Psoas muscle (tissue), 8 donors: ENCODE results near the gene EPB41L4B. TPM values are rescaled to one million over a fixed set of nuclear protein-coding genes. Genes with fewer than 3 reads are reported as not detected.
"Not testable (repeated sequence)": the region's sequence is repeated elsewhere in the genome, so short reads cannot be mapped to it uniquely, and the experiment has no call there.

Experiments used
- ATAC-seq, 4 donors: fragments of 200-7000 bp; cut with Tn5 transposase; one replicate each; pipeline ENCODE4 v1.9.1; 2020; ENCODE audit warnings: moderate library complexity in 3 of 4, mild to moderate bottlenecking in 2 of 4
- DNase-seq, 2 donors: peaks; one replicate each; pipeline ENCODE4 v3.0.0-alpha.2; 2020
- H3K27ac ChIP-seq: fragments of 200-600 bp; one replicate; pipeline ENCODE4 v1.8.0; 2022
- H3K27me3 ChIP-seq, 3 donors: fragments of 200-600 bp in 1 of 3; one replicate each; pipeline versions ENCODE4 v1.6.1 to v1.8.0; 2013 to 2022; ENCODE audit warnings: low read length in 2 of 3, mild to moderate bottlenecking in 2 of 3, moderate library complexity in 1 of 3; ENCODE audit not compliant: insufficient read depth in 3 of 3
- H3K36me3 ChIP-seq, 2 donors: fragments of 200-600 bp in 1 of 2; one replicate each; pipeline versions ENCODE4 v1.6.1 to v1.8.0; 2013 to 2022; ENCODE audit warnings: low read depth in 1 of 2, mild to moderate bottlenecking in 1 of 2, moderate library complexity in 1 of 2; ENCODE audit not compliant: insufficient read depth in 1 of 2
- H3K4me1 ChIP-seq: fragments of 200-600 bp; one replicate; pipeline ENCODE4 v1.8.0; 2022
- H3K4me3 ChIP-seq: fragments of 200-600 bp; one replicate; pipeline ENCODE4 v1.8.0; 2022; ENCODE audit warnings: mild to moderate bottlenecking
- H3K9me3 ChIP-seq: fragments of 200-600 bp; one replicate; pipeline ENCODE4 v1.8.0; 2022
- CTCF ChIP-seq: fragments of 200-600 bp; IDR thresholded peaks from one replicate; pipeline ENCODE4 v1.8.0; 2022; ENCODE audit warnings: antibody characterized with exemption
- WGBS, 3 donors: extraction: QIAGEN DNeasy Blood & Tissue Kit; methylation state at CpG; one replicate each; pipeline versions ENCODE4 v1.1.6 to v1.1.7; 2013; 5-methylcytosine and 5-hydroxymethylcytosine counted together
- intact Hi-C, 2 donors: fragments of 100-400 bp; cut with DNase I; formaldehyde crosslinking; loops; one replicate each; pipeline versions ENCODE4 v1.11.0 to v1.14.2; 2022
- polyA plus RNA-seq, 3 donors: library from polyadenylated mRNA; stranded (reverse); fragments of 200-250 nt; gene quantifications; one replicate each; pipeline ENCODE4 v1.2.3, GENCODE V29; 2013
- total RNA-seq, 4 donors: library from RNA; stranded (reverse); fragmentation: NEBNext Ultra II Directional in 2 of 4; extraction: Animal tissue kit (Norgen Biotek cat#: 25700) in 2 of 4; gene quantifications; one replicate each; pipeline versions ENCODE4 v1.2.1 to v1.2.4, GENCODE V29; 2021 to 2023
- donor health status: healthy with polysubstance abuse.
- donor health status: DM: no; HTN: no; CAD: no; lungs with moderate emphysema.
- donor health status: Bipolar disorder and iron deficiency.
- donor health status: healthy.
- donor health status: DM: yes; HTN: yes; CAD: no.
- donor health status: DM: no; HTN: no; CAD: no.
- donor health status: DM: no; HTN: no; CAD: no.
- donor health status: DM: yes; HTN: yes; CAD: no.

The EPB41L4B gene
- total and polyA plus RNA-seq, 7 donors: 0.33 to 4.6 (median 1.8) TPM

GRCh38 chr9:109344866-109345265, 24.0 kb upstream of the EPB41L4B start:
- ATAC-seq (no peak), DNase-seq (no peak)
- TF ChIP-seq CTCF: no peak
- intact Hi-C loops: no loop called here
- Histone ChIP-seq H3K27me3 (no peaks in the 10 kb centered on the region), H3K4me3 (no peak overlapping the region), H3K4me1 (no peaks in the 10 kb centered on the region), H3K36me3 (no peaks in the 10 kb centered on the region), H3K9me3 (no peaks in the 10 kb centered on the region), H3K27ac (no peak overlapping the region)
- 57 to 88% (median 81%) methylated on average over 3 of the region's 3 CpGs for WGBS, 3 donors

- intact Hi-C loops: no loop called here
- H3K36me3 ChIP-seq: no peaks in the 10 kb centered on the region
- no peak overlapping the region for H3K27ac ChIP-seq
- WGBS, 3 donors: 74 to 85% (median 80%) methylated on average over 4 of the region's 4 CpGs
- no peak for ATAC-seq
- no peaks in the 10 kb centered on the region for H3K27me3 ChIP-seq
- no peak for TF ChIP-seq CTCF
- no peaks in the 10 kb centered on the region for H3K9me3 ChIP-seq
- no peaks in the 10 kb centered on the region for H3K4me1 ChIP-seq
- no peak overlapping the region for H3K4me3 ChIP-seq
- DNase-seq: no peak
Observed at GRCh38 chr9:109342878-109343277, 22.0 kb upstream of the EPB41L4B start.

GRCh38 chr9:109341561-109341960, 20.7 kb upstream of the EPB41L4B start:
- H3K36me3 ChIP-seq: no peaks in the 10 kb centered on the region
- no peaks in the 10 kb centered on the region for H3K9me3 ChIP-seq
- H3K27me3 ChIP-seq: no peaks in the 10 kb centered on the region
- no peak for TF ChIP-seq CTCF
- intact Hi-C loops: no loop called here
- no peak for ATAC-seq
- no peaks in the 10 kb centered on the region for H3K4me1 ChIP-seq
- H3K27ac ChIP-seq: no peak overlapping the region
- no peak overlapping the region for H3K4me3 ChIP-seq
- 48 to 52% (median 51%) methylated on average over 6 of the region's 6 CpGs for WGBS, 3 donors
- no peak for DNase-seq

GRCh38 chr9:109340979-109341378, 20.1 kb upstream of the EPB41L4B start:
- H3K27me3 ChIP-seq, ATAC-seq, H3K36me3 ChIP-seq, H3K27ac ChIP-seq, H3K9me3 ChIP-seq, intact Hi-C loops, H3K4me1 ChIP-seq, H3K4me3 ChIP-seq, DNase-seq: not testable (repeated sequence)
- WGBS, 3 donors: 78 to 86% (median 85%) methylated on average over 7 of the region's 7 CpGs

GRCh38 chr9:109336409-109336808, 15.6 kb upstream of the EPB41L4B start:
- 83 to 84% (median 84%) methylated on average over 3 of the region's 3 CpGs for WGBS, 3 donors
- Histone ChIP-seq H3K4me3 (no peak overlapping the region), H3K9me3 (no peaks in the 10 kb centered on the region), H3K27me3 (no peaks in the 10 kb centered on the region), H3K4me1 (no peaks in the 10 kb centered on the region), H3K27ac (no peak overlapping the region), H3K36me3 (no peaks in the 10 kb centered on the region)
- intact Hi-C loops: no loop called here
- DNase-seq: no peak
- no peak for TF ChIP-seq CTCF
- no peak for ATAC-seq
